Measurements from ENCODE around the gene TAF5L. TPM values are rescaled to one million over a fixed set of nuclear protein-coding genes. Genes with fewer than 3 reads are reported as not detected.

Gene TAF5L
- total and polyA plus RNA-seq, 2 of the 8 experiments (the other 6 are each of a cell fraction or from before 2014, with no cell fraction given): 17.7 to 23.3 TPM

GRCh38 chr1:229553621-229554130, 72.2 kb downstream of the TAF5L start:
- Histone ChIP-seq H3K4me2 (ENCODE audit: insufficient read depth in 1 of 2, low read depth in 2 of 2, low read length in 2 of 2) (no peak overlapping the region), H2BK12ac (ENCODE audit: low read depth, low read length) (no peak overlapping the region), H3K23ac (ENCODE audit: insufficient read length) (no peak overlapping the region), H2AK5ac (ENCODE audit: low read depth, low read length) (no peak overlapping the region), H3K18ac (ENCODE audit: extremely low read depth, low read length) (no peak overlapping the region), H3K27me3 (replicated peaks in 1 of 4; ENCODE audit: control insufficient read depth in 3 of 4, extremely low read depth in 1 of 4, insufficient read depth in 3 of 4, low read length in 3 of 4) (no peaks in the 10 kb centered on the region; a peak in 1 of 7 replicates), H3K4me1 (replicated peaks in 1 of 4; ENCODE audit: control insufficient read depth in 3 of 4, insufficient read depth in 4 of 4, low read length in 3 of 4) (peaks cover 0 to 6% (median under 1%) of the 10 kb centered on the region in 4 experiments; a peak in 3 of 7 replicates), H2BK20ac (ENCODE audit: low read length) (no peak overlapping the region), H4K5ac (ENCODE audit: insufficient read length, low read depth, low read length) (no peak overlapping the region), H2AFZ (ENCODE audit: low read length) (no peak overlapping the region), H2BK15ac (ENCODE audit: low read length) (no peak overlapping the region), H2BK5ac (ENCODE audit: low read depth, low read length) (no peak overlapping the region), H4K20me1 (replicated peaks in 1 of 2; ENCODE audit: control insufficient read depth in 1 of 2, insufficient read depth in 2 of 2, low read length in 2 of 2) (peaks cover 3 to 4% of the 10 kb centered on the region in 2 experiments), H3K4me3 (ENCODE audit: extremely low read depth in 1 of 4, insufficient read depth in 2 of 4, low read depth in 3 of 4, low read length in 4 of 4) (no peak overlapping the region), H3K14ac (ENCODE audit: insufficient read length) (no peak overlapping the region), H3K23me2 (ENCODE audit: low read depth, low read length) (no peaks in the 10 kb centered on the region), H3K9me3 (ENCODE audit: insufficient read depth in 2 of 2, low read depth in 1 of 2, low read length in 1 of 2) (no peaks in the 10 kb centered on the region), H3K79me2 (ENCODE audit: control insufficient read depth in 1 of 2, insufficient read depth in 2 of 2, low read length in 2 of 2) (peaks cover 0 to 21% of the 10 kb centered on the region in 2 experiments; a peak in 2 of 4 replicates), H4K91ac (replicated peaks; ENCODE audit: insufficient read length, low read length) (no peak overlapping the region), H4K8ac (ENCODE audit: extremely low read depth, insufficient read depth, low read length) (no peak overlapping the region), H3K56ac (replicated peaks; ENCODE audit: insufficient read length, low read depth, low read length) (no peak overlapping the region), H3K4ac (replicated peaks; ENCODE audit: insufficient read length, low read depth, low read length) (no peak overlapping the region), H3K9ac (replicated peaks in 1 of 4; ENCODE audit: extremely low read depth in 1 of 4, low read depth in 3 of 4, low read length in 3 of 4) (no peak overlapping the region), H2BK120ac (replicated peaks; ENCODE audit: low read depth, low read length) (no peak overlapping the region), H3K27ac (ENCODE audit: low read depth, low read length) (no peak overlapping the region), H3K79me1 (ENCODE audit: low read depth, low read length) (peaks cover 3% of the 10 kb centered on the region), H3K36me3 (ENCODE audit: control insufficient read depth in 2 of 4, insufficient read depth in 4 of 4, low read length in 3 of 4) (no peaks in the 10 kb centered on the region)
- WGBS, 2 experiments (ENCODE audit: extremely low coverage in 1 of 2, insufficient coverage in 1 of 2, insufficient read length in 1 of 2, insufficient replicate concordance in 2 of 2, low coverage in 1 of 2, low lambda C conversion rate in 2 of 2, missing lambda C conversion rate in 1 of 2): 95% methylated on average over 7 of the region's 7 CpGs; no CpG with 5 or more reads in 1 of the 2 experiments
- ChIA-PET POLR2A (ENCODE audit: partially characterized antibody) (interaction anchor here (0.6 kb wide), 1 partner anchor 496 kb away, joined by 3 read pairs; no protein-coding TSS in a partner anchor), CTCF (ENCODE audit: partially characterized antibody) (no interaction called here)
- FAIRE-seq: no peak
- TF ChIP-seq USF2 (IDR thresholded peaks at IDR 0.05; ENCODE audit: low read length) (no peak), TAF7 (optimal IDR thresholded peaks at IDR 0.05; ENCODE audit: borderline replicate concordance, low read depth, low read length) (no peak), KDM1A (IDR thresholded peaks at IDR 0.05; ENCODE audit: borderline replicate concordance, low read length) (no peak), POU5F1 (IDR thresholded peaks at IDR 0.05; ENCODE audit: low read depth, low read length) (no peak), SIRT6 (IDR thresholded peaks at IDR 0.05; ENCODE audit: low read length) (no peak), CBX5 (IDR thresholded peaks at IDR 0.05; ENCODE audit: low read depth, low read length) (no peak), MAFK (IDR thresholded peaks at IDR 0.05; ENCODE audit: low read depth, low read length) (no peak), SP4 (IDR thresholded peaks at IDR 0.05; ENCODE audit: low read length) (no peak)
- DNase-seq (ENCODE audit: low read depth in 1 of 2, low spot score in 2 of 2): no peak
